Testis (tissue), 2 donors: Measurements from ENCODE around the gene SELE.

ENCODE experiments used
- CTCF ChIP-seq, 3 experiments: fragments of 450-650 bp in 2 of 3; fragments of 200-600 bp in 1 of 3; sonication (generic) in 1 of 3; IDR thresholded peaks; one replicate each; pipeline ENCODE4 v1.5.1; 2016 to 2019; ENCODE audit warnings: antibody characterized with exemption in 3 of 3, mild to moderate bottlenecking in 2 of 3, moderate library complexity in 1 of 3
- POLR2A ChIP-seq: fragments of 450-650 bp; IDR thresholded peaks from one replicate; pipeline ENCODE4 v1.6.1; 2017; ENCODE audit warnings: antibody characterized with exemption, mild to moderate bottlenecking, moderate library complexity

DNA sequence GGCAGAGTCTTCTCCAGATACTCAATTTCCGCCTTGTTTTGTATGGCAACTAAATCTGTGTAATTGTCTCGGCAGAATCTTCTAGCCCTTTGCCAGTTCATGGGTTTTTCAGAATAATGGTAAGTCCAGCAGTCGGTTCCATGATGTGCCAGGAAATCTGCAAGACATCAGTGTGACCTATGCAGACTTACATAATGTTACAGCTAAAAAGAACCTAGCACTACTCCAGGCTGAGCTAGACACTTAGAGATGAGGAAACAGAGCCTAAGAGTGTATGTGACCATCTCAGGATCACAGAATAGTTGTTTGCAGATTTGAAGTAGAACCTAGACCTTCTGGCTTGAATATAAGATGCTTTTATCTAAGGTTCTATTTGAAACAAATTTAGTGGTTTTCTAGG, 25.2 kb downstream of the SELE start:
- TF ChIP-seq CTCF (IDR thresholded peaks at IDR 0.05) (no peak), POLR2A (no peak)
